ENCODE measurements around the gene MRPL11.
A peak's percentile ranks its signal among the peaks of the same experiment; 100 is the strongest.
"Not testable (repeated sequence)": the region's sequence is repeated elsewhere in the genome, so short reads cannot be mapped to it uniquely, and the experiment has no call there.

Gene MRPL11

GRCh38 chr11:66467034-66467659 is 28.5 kb upstream of the MRPL11 start:
- no peak for DNase-seq (ENCODE audit: low read depth)

GRCh38 chr11:66466225-66467033 is 27.8 kb upstream of the MRPL11 start, which contains the start of gene PELI3:
PELI3 (plus strand) TSS chr11:66466905; CDS start chr11:66468129, 1,224 bp downstream.
- DNase-seq (ENCODE audit: low read depth), result peak; percentile 91

- DNase-seq (ENCODE audit: low read depth), result no peak
Measured at GRCh38 chr11:66465373-66466224, 27.0 kb upstream of the MRPL11 start.

- DNase-seq (ENCODE audit: low read depth), result no peak
Measured at GRCh38 chr11:66464916-66465315, 26.3 kb upstream of the MRPL11 start.

- not testable (repeated sequence) for DNase-seq (ENCODE audit: low read depth)
Measured at GRCh38 chr11:66464116-66464515, 25.5 kb upstream of the MRPL11 start.

- DNase-seq (ENCODE audit: low read depth), result no peak
Measured at GRCh38 chr11:66462911-66463310, 24.3 kb upstream of the MRPL11 start.

- no peak for DNase-seq (ENCODE audit: low read depth)
Measured at GRCh38 chr11:66462010-66462409, 23.4 kb upstream of the MRPL11 start.

- no peak for DNase-seq (ENCODE audit: low read depth)
Measured at GRCh38 chr11:66459138-66459778, 20.6 kb upstream of the MRPL11 start.

GRCh38 chr11:66457826-66458225 is 19.2 kb upstream of the MRPL11 start:
- no peak for DNase-seq (ENCODE audit: low read depth)

- DNase-seq (ENCODE audit: low read depth), result no peak
Measured at GRCh38 chr11:66454828-66455227, 16.2 kb upstream of the MRPL11 start.

- DNase-seq (ENCODE audit: low read depth), result no peak
Measured at GRCh38 chr11:66454247-66454646, 15.6 kb upstream of the MRPL11 start.

- no peak for DNase-seq (ENCODE audit: low read depth)
Measured at GRCh38 chr11:66451663-66452062, 13.0 kb upstream of the MRPL11 start.

GRCh38 chr11:66450560-66450959 is 11.9 kb upstream of the MRPL11 start:
- no peak for DNase-seq (ENCODE audit: low read depth)

- no peak for DNase-seq (ENCODE audit: low read depth)
Measured at GRCh38 chr11:66448523-66448922, 9.9 kb upstream of the MRPL11 start.

GRCh38 chr11:66447012-66447411 is 8.4 kb upstream of the MRPL11 start:
- no peak for DNase-seq (ENCODE audit: low read depth)

- DNase-seq (ENCODE audit: low read depth), result no peak
Measured at GRCh38 chr11:66443602-66444001, 5.0 kb upstream of the MRPL11 start.

GRCh38 chr11:66440940-66441282 is 2.3 kb upstream of the MRPL11 start:
- DNase-seq (ENCODE audit: low read depth), result not testable (repeated sequence)

- DNase-seq (ENCODE audit: low read depth), result not testable (repeated sequence)
Measured at GRCh38 chr11:66440101-66440939, 1.7 kb upstream of the MRPL11 start.

GRCh38 chr11:66437979-66438503 is 607 bp downstream of the MRPL11 start:
- no peak for DNase-seq (ENCODE audit: low read depth)

GRCh38 chr11:66432597-66432996 is 6.1 kb downstream of the MRPL11 start:
- DNase-seq (ENCODE audit: low read depth), result no peak

- not testable (repeated sequence) for DNase-seq (ENCODE audit: low read depth)
Measured at GRCh38 chr11:66431871-66432329, 6.7 kb downstream of the MRPL11 start.
